SK-N-SH (cell line): ENCODE data around the gene YPEL1. TPM values are rescaled to one million over a fixed set of nuclear protein-coding genes. Genes with fewer than 3 reads are reported as not detected.

ENCODE experiments used
- CTCF ChIA-PET: fragments of 300-600, 350-600 bp; formaldehyde crosslinking; extraction: SDS; loops from one replicate; lab custom pipeline; 2021; lab: Yijun Ruan, JAX
- POLR2A ChIA-PET: fragments of 350-600 bp; sonication (Branson Sonifier 250); formaldehyde crosslinking; extraction: SDS; loops from one replicate; lab custom pipeline; 2020; ENCODE audit warnings: antibody characterized with exemption, inconsistent platforms; lab: Yijun Ruan, JAX
- DNase-seq: peaks from one replicate; pipeline ENCODE4 v3.0.0; 2012
- H2AFZ ChIP-seq: fragments of 200-600 bp; sonication (generic); 2 replicates; pipeline ENCODE4 v1.8.1; 2016; ENCODE audit warnings: antibody characterized with exemption, mild to moderate bottlenecking, low read depth
- H3F3A ChIP-seq: fragments of 200-600 bp; sonication (generic); replicated peaks from 2 replicates; pipeline ENCODE3; 2016; ENCODE audit warnings: antibody characterized with exemption, mild to moderate bottlenecking; ENCODE audit not compliant: insufficient read depth
- H3K27ac ChIP-seq, 2 experiments: fragments of 200-500 bp in 1 of 2; fragments of 200-600 bp in 1 of 2; sonication (Bioruptor generic) in 1 of 2; sonication (generic), shearing (Covaris generic) in 1 of 2; 2 replicates each; pipeline versions ENCODE4 v1.5.1 to v1.6.1; 2014 to 2016; ENCODE audit warnings: low read depth in 2 of 2, inconsistent platforms in 1 of 2, low read length in 1 of 2, mild to moderate bottlenecking in 1 of 2, mixed read lengths in 1 of 2
- H3K27me3 ChIP-seq: fragments of 200-600 bp; sonication (generic), shearing (Covaris generic); 2 replicates; pipeline ENCODE4 v1.6.1; 2016; ENCODE audit warnings: mixed run types; ENCODE audit not compliant: insufficient read depth
- H3K36me3 ChIP-seq, 2 experiments: fragments of 200-500 bp in 1 of 2; fragments of 200-600 bp in 1 of 2; sonication (Bioruptor generic) in 1 of 2; sonication (generic) in 1 of 2; replicated peaks in 1 of 2; 2 replicates each; pipeline versions ENCODE3 to v1.5.1; 2014 to 2016; ENCODE audit warnings: low read length in 1 of 2, mild to moderate bottlenecking in 1 of 2; ENCODE audit not compliant: insufficient read depth in 2 of 2, control insufficient read depth in 1 of 2
- H3K4me1 ChIP-seq, 2 experiments: fragments of 200-500 bp in 1 of 2; fragments of 200-600 bp in 1 of 2; sonication (Bioruptor generic) in 1 of 2; sonication (generic), shearing (Covaris generic) in 1 of 2; 2 replicates each; pipeline versions ENCODE4 v1.5.1 to v1.6.1; 2014 to 2016; ENCODE audit warnings: low read depth in 1 of 2, low read length in 1 of 2, mixed run types in 1 of 2; ENCODE audit not compliant: insufficient read depth in 2 of 2, control insufficient read depth in 1 of 2
- H3K4me2 ChIP-seq: fragments of 200-600 bp; sonication (generic), shearing (Covaris generic); 2 replicates; pipeline ENCODE4 v1.6.1; 2017; ENCODE audit warnings: mixed run types
- H3K4me3 ChIP-seq, 2 experiments: fragments of 200-500 bp in 1 of 2; fragments of 200-600 bp in 1 of 2; sonication (Bioruptor generic) in 1 of 2; sonication (generic), shearing (Covaris generic) in 1 of 2; 2 replicates each; pipeline versions ENCODE4 v1.5.1 to v1.8.1; 2014 to 2016; ENCODE audit warnings: low read depth in 2 of 2, inconsistent platforms in 1 of 2, low read length in 1 of 2, mild to moderate bottlenecking in 1 of 2, mixed read lengths in 1 of 2, moderate library complexity in 1 of 2
- H3K79me2 ChIP-seq: fragments of 200-600 bp; sonication (generic); 2 replicates; pipeline ENCODE4 v1.8.1; 2017; ENCODE audit warnings: mild to moderate bottlenecking; ENCODE audit not compliant: insufficient read depth
- H3K9ac ChIP-seq: fragments of 200-600 bp; sonication (generic); 2 replicates; pipeline ENCODE4 v1.6.1; 2017; ENCODE audit warnings: mixed run types
- H3K9me2 ChIP-seq: fragments of 200-600 bp; sonication (generic); 2 replicates; pipeline ENCODE4 v1.6.1; 2017; ENCODE audit warnings: mixed run types
- H3K9me3 ChIP-seq: fragments of 200-600 bp; sonication (generic); 2 replicates; pipeline ENCODE4 v1.6.1; 2017; ENCODE audit warnings: mixed run types, mild to moderate bottlenecking, moderate library complexity
- H4K20me1 ChIP-seq: fragments of 200-600 bp; sonication (generic); 2 replicates; pipeline ENCODE4 v1.6.1; 2017; ENCODE audit warnings: mild to moderate bottlenecking, mixed run types; ENCODE audit not compliant: insufficient read depth
- ELF1 ChIP-seq: IDR thresholded peaks from 2 replicates; pipeline ENCODE4 v1.4.0; 2012
- EZH2phosphoT487 ChIP-seq: fragments of 200-600 bp; sonication (generic); IDR thresholded peaks from 2 replicates; pipeline ENCODE4 v1.6.1; 2017; ENCODE audit warnings: low read depth, mixed run types, mild to moderate bottlenecking, antibody characterized with exemption, moderate library complexity, borderline replicate concordance
- FOSL2 ChIP-seq: IDR thresholded peaks from 2 replicates; pipeline ENCODE4 v1.4.0; 2012; ENCODE audit warnings: low read depth, mild to moderate bottlenecking, moderate library complexity, borderline replicate concordance
- FOXJ3 ChIP-seq: sonication (generic); formaldehyde crosslinking; IDR thresholded peaks from 2 replicates; pipeline ENCODE4 v1.5.1; 2020; ENCODE audit warnings: mild to moderate bottlenecking, missing genetic modification reagents
- FOXM1 ChIP-seq: IDR thresholded peaks from 2 replicates; pipeline ENCODE4 v1.4.0; 2012; ENCODE audit warnings: low read depth, mild to moderate bottlenecking
- GABPA ChIP-seq: IDR thresholded peaks from 2 replicates; pipeline ENCODE4 v1.4.0; 2012; ENCODE audit warnings: low read depth, mild to moderate bottlenecking
- GATA2 ChIP-seq: sonication (generic); formaldehyde crosslinking; IDR thresholded peaks from 2 replicates; pipeline ENCODE4 v1.5.0; 2020; ENCODE audit warnings: mild to moderate bottlenecking, missing genetic modification reagents
- IRF3 ChIP-seq: fragments of 150-350 bp; IDR thresholded peaks from 2 replicates; pipeline ENCODE4 v1.6.1; 2016; ENCODE audit warnings: mild to moderate bottlenecking, low read depth, low read length
- NFIC ChIP-seq: IDR thresholded peaks from 2 replicates; pipeline ENCODE4 v1.4.0; 2012; ENCODE audit warnings: borderline replicate concordance
- PBX3 ChIP-seq: IDR thresholded peaks from 2 replicates; pipeline ENCODE4; 2012
- POLR2AphosphoS5 ChIP-seq: IDR thresholded peaks from 2 replicates; pipeline ENCODE4 v1.6.1; 2012; ENCODE audit warnings: low read depth, low read length
- RCOR1 ChIP-seq: fragments of 150-350 bp; IDR thresholded peaks from 2 replicates; pipeline ENCODE4 v1.6.1; 2017; ENCODE audit warnings: antibody characterized with exemption, low read length
- RFX5 ChIP-seq: IDR thresholded peaks from 2 replicates; pipeline ENCODE4 v1.6.1; 2012; ENCODE audit warnings: mild to moderate bottlenecking, improper control_type of control experiment, low read length
- SMC3 ChIP-seq: IDR thresholded peaks from 2 replicates; pipeline ENCODE4 v1.6.1; 2012; ENCODE audit warnings: low read depth, low read length, improper control_type of control experiment
- TAF1 ChIP-seq: IDR thresholded peaks from 2 replicates; pipeline ENCODE4 v1.6.1; 2012; ENCODE audit warnings: low read depth, mild to moderate bottlenecking, low read length, moderate library complexity, borderline replicate concordance
- TCF12 ChIP-seq: IDR thresholded peaks from 2 replicates; pipeline ENCODE4 v1.4.0; 2012
- TEAD4 ChIP-seq: IDR thresholded peaks from 2 replicates; pipeline ENCODE4 v1.4.0; 2012; ENCODE audit warnings: mild to moderate bottlenecking, borderline replicate concordance; ENCODE audit not compliant: insufficient read depth
- USF1 ChIP-seq: IDR thresholded peaks from 2 replicates; pipeline ENCODE4 v1.4.0; 2012; ENCODE audit warnings: low read depth, borderline replicate concordance
- USF2 ChIP-seq: fragments of 150-350 bp; IDR thresholded peaks from 2 replicates; pipeline ENCODE4 v1.6.1; 2017; ENCODE audit warnings: antibody characterized with exemption, low read length, low read depth, borderline replicate concordance
- WGBS: methylation state at CpG from one replicate; pipeline ENCODE4 v1.1.6; 2017; ENCODE audit warnings: low lambda C conversion rate; 5-methylcytosine and 5-hydroxymethylcytosine counted together
- polyA plus RNA-seq, 3 experiments: library from polyadenylated mRNA; depleted of rRNA; stranded (reverse); fragments of >200 nt; gene quantifications; 2 replicates each; pipeline ENCODE4 v1.2.3, GENCODE V29; 2012

YPEL1 gene
- polyA plus RNA-seq, 1 of the 3 experiments (the other 2 are of a cell fraction) = 2.4 TPM

GRCh38 chr22:21683401-21683811 is 52.2 kb downstream of the YPEL1 start:
- Histone ChIP-seq H3K79me2 (no peaks in the 10 kb centered on the region), H3K4me1 (no peaks in the 10 kb centered on the region; a peak in 1 of 4 replicates), H3K9me3 (no peaks in the 10 kb centered on the region), H2AFZ (no peak overlapping the region), H3K4me2 (no peak overlapping the region), H3K27ac (no peak overlapping the region), H3K9me2 (no peaks in the 10 kb centered on the region), H3K9ac (no peak overlapping the region), H3F3A (no peaks in the 10 kb centered on the region), H3K4me3 (no peak overlapping the region), H4K20me1 (no peaks in the 10 kb centered on the region), H3K36me3 (peaks cover 0 to 46% of the 10 kb centered on the region in 2 experiments), H3K27me3 (no peaks in the 10 kb centered on the region)
- POLR2A ChIA-PET = no interaction called here
- TF ChIP-seq TCF12 (no peak), GABPA (no peak), EZH2phosphoT487 (no peak), ELF1 (no peak), IRF3 (no peak), USF1 (no peak), FOSL2 (no peak), RFX5 (no peak), FOXJ3 (CRISPR knock-in tag) (no peak), NFIC (no peak)
- 98% methylated on average over 6 of the region's 7 CpGs for WGBS
- no peak for DNase-seq
- CTCF ChIA-PET = interaction anchor here (1.3 to 2.4 kb wide), 2 partner anchors 255 to 269 kb away, joined by 4 to 10 read pairs; partner anchors contain the start of gene PPM1F

GRCh38 chr22:21682385-21683175 is 53.0 kb downstream of the YPEL1 start:
- H3K4me2 ChIP-seq = no peak overlapping the region
- no peak overlapping the region; a peak in 1 of 4 replicates for H3K27ac ChIP-seq
- H3K9me3 ChIP-seq = no peaks in the 10 kb centered on the region
- no peaks in the 10 kb centered on the region for H3K27me3 ChIP-seq
- no peak overlapping the region for H2AFZ ChIP-seq
- WGBS = 88% methylated on average over 15 of the region's 20 CpGs
- H3K36me3 ChIP-seq = peaks cover 0 to 39% of the 10 kb centered on the region in 2 experiments
- H3K79me2 ChIP-seq = no peaks in the 10 kb centered on the region
- H3F3A ChIP-seq = no peaks in the 10 kb centered on the region
- no peaks in the 10 kb centered on the region; a peak in 1 of 4 replicates for H3K4me1 ChIP-seq
- CTCF ChIA-PET = interaction anchor here (1.3 to 2.4 kb wide), 3 partner anchors 40 to 270 kb away, joined by 3 to 10 read pairs (median 4); partner anchors contain the start of gene PPM1F
- H3K9ac ChIP-seq = no peak overlapping the region
- no peaks in the 10 kb centered on the region for H4K20me1 ChIP-seq
- DNase-seq = no peak
- no peak overlapping the region for H3K4me3 ChIP-seq
- H3K9me2 ChIP-seq = no peaks in the 10 kb centered on the region
- POLR2A ChIA-PET = interaction anchor here (1.0 kb wide), 1 partner anchor 11 kb away, joined by 4 read pairs; no protein-coding TSS in a partner anchor
- TF ChIP-seq PBX3 (no peak), POLR2AphosphoS5 (no peak), TEAD4 (no peak), RFX5 (no peak), NFIC (no peak), SMC3 (no peak), TCF12 (no peak), GATA2 (CRISPR knock-in tag) (no peak), TAF1 (no peak), FOXM1 (no peak), RCOR1 (no peak), USF2 (no peak), FOSL2 (no peak)
